Panc1 (cell line): Measurements from ENCODE around the gene GGT1. TPM values are rescaled to one million over a fixed set of nuclear protein-coding genes. Genes with fewer than 3 reads are reported as not detected.
"Not testable (repeated sequence)": the region's sequence is repeated elsewhere in the genome, so short reads cannot be mapped to it uniquely, and the experiment has no call there.

Experiments
- ATAC-seq: fragments of 200-7000 bp; cut with Tn5 transposase; 2 replicates; pipeline ENCODE4 v1.9.1; 2020; ENCODE audit warnings: mild to moderate bottlenecking, moderate library complexity
- BruUV-seq: library from RNA; stranded (reverse); fragments of 400-500 nt; replicated peaks from 2 replicates; lab custom pipeline; 2021; lab: Mats Ljungman, UMichigan
- CTCF ChIA-PET: fragments of 300-600 bp; sonication (Branson Sonifier 250); formaldehyde crosslinking; loops from one replicate; lab custom pipeline; 2022; ENCODE audit warnings: antibody characterized with exemption; lab: Charles Lee
- POLR2A ChIA-PET: fragments of 300-600 bp; sonication (Branson Sonifier 250); formaldehyde crosslinking; loops from one replicate; lab custom pipeline; 2022; ENCODE audit warnings: antibody characterized with exemption; lab: Charles Lee
- DNase-seq: peaks from one replicate; pipeline ENCODE4 v3.0.0-alpha.2; 2010; ENCODE audit warnings: low read depth, low spot score
- H3K27ac ChIP-seq: 2 replicates; pipeline ENCODE4 v1.5.1; 2011; ENCODE audit warnings: mild to moderate bottlenecking, low read length, inconsistent platforms
- H3K27me3 ChIP-seq: fragments of 200-500 bp; sonication (Bioruptor generic); 2 replicates; pipeline ENCODE4 v1.6.0; 2014; ENCODE audit warnings: low read length, inconsistent platforms; ENCODE audit not compliant: control insufficient read depth, insufficient read depth
- H3K36me3 ChIP-seq: fragments of 200-500 bp; sonication (Bioruptor generic); 2 replicates; pipeline ENCODE4 v1.5.1; 2014; ENCODE audit warnings: inconsistent platforms, mild to moderate bottlenecking, low read length, moderate library complexity; ENCODE audit not compliant: control insufficient read depth, insufficient read depth
- H3K4me1 ChIP-seq: 2 replicates; pipeline ENCODE4 v1.5.1; 2011; ENCODE audit warnings: inconsistent platforms, mild to moderate bottlenecking, low read length, moderate library complexity; ENCODE audit not compliant: control insufficient read depth, insufficient read depth
- H3K4me3 ChIP-seq, 2 experiments: 2 replicates each; pipeline ENCODE4 v1.5.1; 2011 to 2012; ENCODE audit warnings: low read depth in 2 of 2, low read length in 2 of 2, mild to moderate bottlenecking in 2 of 2, inconsistent platforms in 1 of 2, moderate library complexity in 1 of 2
- H3K9me3 ChIP-seq: fragments of 200-500 bp; sonication (Bioruptor generic); 2 replicates; pipeline ENCODE4 v1.5.1; 2014; ENCODE audit warnings: low read depth, mild to moderate bottlenecking, inconsistent platforms, low read length, moderate library complexity; ENCODE audit not compliant: control insufficient read depth, insufficient read depth
- CTCF ChIP-seq: fragments of 450-650 bp; IDR thresholded peaks from 2 replicates; pipeline ENCODE4 v1.5.1; 2017; ENCODE audit warnings: mild to moderate bottlenecking
- POLR2AphosphoS5 ChIP-seq: IDR thresholded peaks from 2 replicates; pipeline ENCODE4 v1.6.1; 2012; ENCODE audit warnings: mild to moderate bottlenecking, low read depth, low read length, moderate library complexity
- REST ChIP-seq, 2 experiments: IDR thresholded peaks; 2 replicates each; pipeline ENCODE4 v1.6.1; 2011 to 2012; ENCODE audit warnings: low read depth in 2 of 2, control low read depth in 1 of 2, low read length in 1 of 2, mild to moderate bottlenecking in 1 of 2, moderate library complexity in 1 of 2; ENCODE audit not compliant: insufficient read depth in 1 of 2
- SIN3A ChIP-seq: IDR thresholded peaks from 2 replicates; pipeline ENCODE4 v1.6.1; 2012; ENCODE audit warnings: low read depth, mild to moderate bottlenecking, low read length, moderate library complexity, borderline replicate concordance; ENCODE audit not compliant: insufficient read depth
- TCF7L2 ChIP-seq: IDR thresholded peaks from 2 replicates; pipeline ENCODE4 v1.6.1; 2011; ENCODE audit warnings: mild to moderate bottlenecking, low read depth, low read length, inconsistent platforms
- in situ Hi-C: cut with HindIII; loops from 2 replicates; pipeline ENCODE4 v1.10.0; 2016; ENCODE audit warnings: low sequenced_read_pairs, low pct_unique_long_range_greater_than_20kb
- intact Hi-C: fragments of 100-400 bp; cut with micrococcal nuclease; formaldehyde crosslinking; loops from one replicate; pipeline ENCODE4 v1.10.0; 2022; ENCODE audit not compliant: unreplicated experiment
- total RNA-seq: library from RNA; stranded (reverse); gene quantifications from one replicate; pipeline ENCODE4 v1.2.1, GENCODE V29; 2021; ENCODE audit not compliant: unreplicated experiment

Gene GGT1
- total RNA-seq, 1 experiment from 2014 or later, result 2.6 TPM

GRCh38 chr22:24599514-24599913 is 3.5 kb upstream of the GGT1 start:
- Histone ChIP-seq H3K9me3 (no peaks in the 10 kb centered on the region), H3K4me3 (no peak overlapping the region), H3K27me3 (no peaks in the 10 kb centered on the region), H3K27ac (no peak overlapping the region), H3K36me3 (no peaks in the 10 kb centered on the region), H3K4me1 (no peaks in the 10 kb centered on the region)
- ATAC-seq (no peak), DNase-seq (no peak)
- no peak for TF ChIP-seq SIN3A
- TF ChIP-seq REST (IDR thresholded peaks at IDR 0.05; ENCODE audit: insufficient read depth in 1 of 2, low read depth in 2 of 2, low read length in 1 of 2), result no peak
- no peak for TF ChIP-seq POLR2AphosphoS5
- TF ChIP-seq CTCF, result no peak
- TF ChIP-seq TCF7L2, result no peak
- ChIA-PET CTCF (no interaction called here), POLR2A (no interaction called here)
- no TSS peak for BruUV-seq
- intact Hi-C loops (no loop called here), in situ Hi-C loops (no loop called here)

GRCh38 chr22:24599958-24600715 is 2.9 kb upstream of the GGT1 start:
- H3K4me3 ChIP-seq, H3K4me1 ChIP-seq, in situ Hi-C loops, BruUV-seq, H3K36me3 ChIP-seq, intact Hi-C loops, ATAC-seq, H3K27me3 ChIP-seq, H3K27ac ChIP-seq, POLR2A ChIA-PET, H3K9me3 ChIP-seq, CTCF ChIA-PET, DNase-seq: not testable (repeated sequence)
